Measurements from ENCODE around the gene CELF4.

GRCh38 chr18:37248281-37248680, 317.3 kb downstream of the CELF4 start:
- no peak for TF ChIP-seq CTCF (IDR thresholded peaks at IDR 0.05)
- TF ChIP-seq POLR2A (IDR thresholded peaks at IDR 0.05): no peak

All from body of pancreas (tissue), 4 donors.